GM18505 (cell line): Measurements from ENCODE around the gene CTDSPL.

ENCODE experiments used
- ATAC-seq: cut with Tn5 transposase; IDR thresholded peaks from one replicate; pipeline ENCODE4 v1.9.1; 2021; ENCODE audit not compliant: unreplicated experiment
- POLR2A ChIP-seq: IDR thresholded peaks from 4 replicates; pipeline ENCODE4 v1.6.1; 2011; ENCODE audit warnings: borderline replicate concordance; ENCODE audit not compliant: insufficient read depth, insufficient read length; ENCODE audit errors: extremely low read depth

The CTDSPL gene

DNA sequence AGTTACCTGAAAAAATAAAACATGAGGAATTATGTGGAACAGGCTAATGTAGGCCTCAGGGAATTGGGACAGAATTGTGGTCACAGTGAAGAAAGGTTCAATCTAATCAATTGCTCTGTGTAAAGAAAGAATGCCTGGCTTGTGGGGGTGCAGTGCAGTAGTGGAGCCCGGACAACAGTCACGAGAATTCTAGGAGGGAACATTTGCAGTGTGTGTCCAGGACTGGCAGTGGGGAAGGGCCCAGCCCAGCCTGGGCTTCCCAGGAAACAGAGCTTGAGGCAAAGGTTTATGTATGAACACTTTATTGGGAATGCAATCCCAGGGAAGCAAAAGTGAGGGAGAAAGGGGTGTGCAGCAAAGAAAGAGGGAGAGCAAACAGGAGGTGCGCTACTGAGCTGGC lies 29.2 kb upstream of the CTDSPL start:
- TF ChIP-seq POLR2A, result no peak
- ATAC-seq, result no peak

DNA sequence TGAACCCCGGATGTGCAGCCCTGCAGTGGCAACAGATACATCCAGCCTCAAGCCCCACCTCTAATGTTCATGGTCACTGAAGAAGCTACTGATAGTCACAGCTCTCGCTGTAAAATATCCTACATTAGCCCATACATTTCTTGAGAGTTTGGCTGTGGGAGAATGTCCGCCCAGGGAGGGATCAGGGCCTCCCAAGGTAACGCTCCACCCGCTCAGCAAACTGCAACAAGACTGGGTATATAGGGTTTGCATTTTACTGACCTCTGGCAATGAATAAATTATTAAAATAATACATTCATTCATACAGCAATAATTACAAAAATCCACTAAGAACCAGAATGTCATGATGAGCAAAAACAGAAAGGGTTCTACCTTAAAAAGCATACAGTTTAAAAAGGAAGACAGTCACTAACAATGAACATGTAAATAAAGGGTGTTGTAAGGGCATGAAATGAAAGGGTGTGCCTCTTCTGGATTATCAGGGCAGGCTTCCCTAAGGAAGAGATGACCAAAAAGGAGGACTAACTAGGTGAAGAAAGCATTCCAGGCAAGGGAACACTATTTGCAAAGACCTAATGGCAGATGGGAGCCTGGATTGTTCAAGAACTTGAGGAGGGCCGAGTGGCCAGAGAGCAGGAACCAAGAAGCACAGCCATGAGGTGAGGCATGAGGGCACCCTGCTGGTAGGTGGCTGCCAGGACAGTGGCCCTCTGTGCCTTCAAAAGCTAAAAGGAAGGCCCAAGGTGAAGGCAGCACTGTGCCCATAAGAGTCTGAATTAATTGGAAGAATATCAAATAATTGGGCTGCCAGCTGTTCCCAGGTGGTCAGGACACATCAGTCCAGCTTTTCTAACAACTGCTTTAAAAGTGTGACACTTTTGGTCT lies 28.1 kb upstream of the CTDSPL start:
- ATAC-seq, result no peak
- no peak for TF ChIP-seq POLR2A

DNA sequence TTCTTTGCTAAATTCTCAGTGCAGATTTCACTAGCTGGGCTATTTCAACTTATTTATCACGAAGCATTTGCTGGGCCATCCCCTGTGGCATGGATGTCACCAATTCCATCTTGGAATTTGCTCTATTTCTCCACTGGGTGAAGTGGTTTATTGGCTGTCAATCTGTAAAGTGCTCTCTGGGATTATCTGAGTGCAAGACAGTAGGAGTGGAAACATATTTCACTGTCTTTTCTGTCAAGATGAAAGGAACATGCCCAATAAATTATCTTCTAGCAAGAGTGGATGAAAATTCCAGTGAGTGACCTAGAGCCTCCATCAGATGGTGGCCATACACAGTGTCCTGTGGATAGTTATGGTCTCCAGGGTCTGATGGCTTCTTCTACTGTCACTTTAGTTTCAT lies 25.1 kb upstream of the CTDSPL start:
- no peak for TF ChIP-seq POLR2A
- ATAC-seq, result no peak

DNA sequence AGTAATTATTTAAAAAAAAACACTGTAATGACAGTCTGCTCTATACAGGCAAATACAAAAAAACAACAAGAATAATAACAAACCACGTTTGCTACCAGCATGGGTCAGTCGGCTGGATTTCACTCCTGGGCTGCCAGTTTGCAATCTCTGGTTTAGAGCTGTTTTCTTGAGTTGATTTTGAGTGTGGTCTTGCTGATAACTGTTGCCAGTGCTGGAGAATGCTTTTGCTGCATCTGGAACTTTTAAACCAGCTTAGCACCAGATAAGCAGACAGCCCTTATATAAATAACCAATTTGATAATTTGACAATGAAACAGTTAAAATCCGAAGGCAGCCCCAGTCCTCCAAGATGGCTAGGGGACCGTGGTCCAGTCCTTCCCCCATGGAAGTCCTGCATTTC lies 14.0 kb upstream of the CTDSPL start:
- no peak for ATAC-seq
- no peak for TF ChIP-seq POLR2A

DNA sequence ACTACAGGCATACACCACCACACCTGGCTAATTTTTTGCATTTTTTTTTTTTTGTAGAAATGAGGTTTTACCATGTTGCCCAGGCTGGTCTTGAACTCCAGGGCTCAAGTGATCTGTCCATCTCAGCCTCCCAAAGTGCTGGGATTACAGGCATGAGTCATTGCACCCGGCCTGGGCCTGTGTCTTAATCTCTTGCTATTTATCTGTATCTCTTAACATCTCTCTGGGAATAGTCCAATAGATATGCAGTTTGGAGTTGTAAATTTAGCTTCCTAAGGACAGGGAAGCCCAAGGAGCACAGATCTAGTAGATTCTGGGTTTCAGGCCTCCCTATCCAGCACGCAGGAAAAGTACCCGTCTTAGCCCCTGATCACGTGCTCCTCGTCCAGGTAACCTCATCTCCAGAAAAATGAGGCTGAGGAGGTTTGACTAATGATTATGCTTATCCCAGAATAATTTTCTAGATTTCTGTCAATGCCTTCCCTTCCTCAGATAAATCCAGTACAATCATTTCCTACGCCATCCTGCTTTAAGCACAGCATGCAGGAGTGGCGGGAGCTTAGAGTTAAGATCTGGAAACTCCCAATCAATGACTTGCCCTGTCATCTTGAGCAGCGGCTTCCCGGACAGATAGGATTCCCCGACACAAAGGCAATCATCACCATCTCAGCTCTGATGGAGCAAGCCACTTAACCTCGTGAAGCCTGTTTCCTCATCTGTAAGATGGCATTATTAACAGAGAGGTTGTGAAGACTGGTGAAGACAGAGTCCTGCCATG lies 12.3 kb upstream of the CTDSPL start:
- no peak for TF ChIP-seq POLR2A
- ATAC-seq, result no peak

DNA sequence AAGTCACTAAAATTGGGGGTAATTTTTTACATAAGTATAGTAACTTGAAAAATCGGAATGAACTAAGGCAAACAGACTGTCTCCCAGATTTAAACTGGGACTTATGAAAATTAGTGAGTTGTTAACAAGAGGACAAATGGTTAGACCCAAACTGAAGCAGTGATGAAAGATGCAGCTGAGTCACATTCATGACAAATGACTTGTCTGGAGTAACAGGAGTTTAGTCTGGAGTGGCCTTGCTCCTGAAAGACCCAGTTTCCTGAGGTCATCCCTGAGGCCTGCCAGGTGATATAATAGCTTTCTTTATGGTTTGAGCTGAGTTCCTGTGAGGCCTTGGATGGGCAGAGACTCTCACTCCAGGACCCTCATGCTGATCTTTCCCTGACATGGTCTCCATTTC lies 9.6 kb upstream of the CTDSPL start:
- ATAC-seq, result no peak
- no peak for TF ChIP-seq POLR2A

DNA sequence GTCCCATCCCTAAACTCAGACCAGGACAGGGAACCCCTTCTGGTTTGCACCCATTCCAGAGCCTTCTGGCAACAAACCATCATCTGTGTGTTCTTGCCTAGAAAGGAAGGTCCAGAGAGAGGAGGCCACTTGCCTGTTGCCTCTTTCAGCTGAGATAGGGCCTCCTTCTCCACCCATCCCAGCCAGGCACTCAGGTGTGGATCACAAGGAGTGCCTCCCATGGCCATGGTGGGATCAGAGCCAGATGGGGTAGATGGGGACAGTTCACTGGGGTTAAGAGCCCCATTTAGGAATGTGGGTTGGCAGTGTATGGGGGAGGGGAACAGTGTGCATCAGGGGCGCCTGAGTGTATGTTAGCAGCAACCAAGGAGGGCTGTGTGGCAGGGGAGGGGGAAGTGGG lies 8.9 kb upstream of the CTDSPL start:
- TF ChIP-seq POLR2A, result no peak
- ATAC-seq, result no peak

DNA sequence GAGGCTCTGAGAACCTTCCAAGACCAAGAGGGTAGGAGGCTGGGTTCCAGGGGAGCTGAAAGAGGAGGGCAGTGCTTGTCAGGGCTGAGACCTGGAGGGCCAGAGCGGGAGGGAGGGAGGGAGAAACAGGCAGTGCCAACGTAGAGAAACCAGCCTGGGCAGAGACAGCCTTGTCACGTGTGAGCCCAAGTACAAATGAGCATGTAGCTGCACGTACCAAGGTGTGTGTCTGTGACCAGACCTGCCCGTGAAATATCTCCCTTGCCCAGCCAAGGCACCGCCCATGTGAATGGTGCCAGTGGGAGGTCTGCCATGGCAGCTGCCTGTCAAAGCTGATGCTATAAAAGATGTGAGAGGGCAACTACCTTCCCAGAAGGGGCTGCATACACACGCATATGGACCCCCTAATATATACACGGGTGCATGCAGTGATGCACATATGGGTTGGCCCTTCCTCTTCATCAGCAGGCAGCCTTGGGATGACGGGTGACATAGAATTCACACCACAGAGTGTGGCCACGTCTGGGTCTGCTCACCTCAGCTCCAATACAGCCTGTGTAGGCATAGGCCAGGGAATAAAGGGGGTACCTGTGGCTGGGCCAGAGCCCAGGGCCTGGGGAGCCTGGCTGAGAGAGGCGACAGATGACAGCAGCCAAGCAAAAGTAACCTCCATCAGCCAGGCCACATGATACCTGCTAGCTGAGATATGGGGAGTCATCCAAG lies 7.8 kb upstream of the CTDSPL start:
- TF ChIP-seq POLR2A, result no peak

DNA sequence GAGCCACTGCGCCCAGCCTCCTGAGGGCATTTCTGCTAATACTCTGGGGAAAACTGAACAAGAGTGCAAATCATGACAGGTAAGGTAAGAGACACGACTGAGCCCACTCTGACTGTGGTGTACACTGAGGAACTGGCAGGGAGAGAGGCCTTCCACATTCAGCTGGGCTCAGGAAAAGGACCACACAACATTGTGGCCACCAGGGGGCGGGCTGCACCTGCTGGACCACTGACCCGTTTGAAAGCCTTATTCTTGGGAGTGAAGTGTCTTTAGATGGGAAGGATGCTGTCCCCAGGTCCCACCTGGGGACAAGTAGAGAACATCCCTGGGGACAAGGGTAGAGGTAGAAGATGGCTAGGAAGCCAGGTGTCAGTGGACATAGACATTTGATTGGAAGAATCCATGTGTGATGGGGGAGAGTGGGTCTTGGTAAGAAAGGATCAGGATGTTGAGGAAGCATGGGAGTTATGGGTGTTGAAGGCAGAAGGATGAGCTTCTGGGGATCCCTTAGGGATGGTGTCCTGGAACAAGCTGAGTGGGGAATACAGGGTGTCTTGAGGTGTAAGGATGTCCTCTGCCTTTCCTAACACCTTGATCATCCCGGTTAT lies 6.2 kb upstream of the CTDSPL start:
- no peak for TF ChIP-seq POLR2A
- no peak for ATAC-seq

More for the DNA sequence above, 7.8 kb upstream of the CTDSPL start:
- ATAC-seq, result no peak

DNA sequence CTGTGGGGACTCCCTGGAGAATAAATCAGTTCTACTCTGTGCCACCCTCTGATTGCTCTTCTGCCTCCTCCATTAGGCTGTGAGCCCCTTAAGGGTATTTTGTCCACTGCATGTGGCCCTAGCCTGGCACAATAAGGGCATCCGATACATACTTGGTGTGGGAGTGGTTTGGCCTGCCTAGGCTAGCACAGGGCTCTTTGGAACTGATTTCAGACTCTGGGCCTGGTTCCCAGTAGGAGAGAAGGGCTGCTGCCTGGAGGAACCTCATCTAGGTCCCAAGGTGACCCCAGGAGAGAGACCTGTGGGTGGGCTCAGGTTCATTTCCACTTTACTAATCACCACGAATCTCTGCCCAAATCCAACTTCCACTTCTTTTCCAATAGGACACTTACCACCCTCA lies 5.3 kb upstream of the CTDSPL start:
- no peak for TF ChIP-seq POLR2A
- no peak for ATAC-seq

DNA sequence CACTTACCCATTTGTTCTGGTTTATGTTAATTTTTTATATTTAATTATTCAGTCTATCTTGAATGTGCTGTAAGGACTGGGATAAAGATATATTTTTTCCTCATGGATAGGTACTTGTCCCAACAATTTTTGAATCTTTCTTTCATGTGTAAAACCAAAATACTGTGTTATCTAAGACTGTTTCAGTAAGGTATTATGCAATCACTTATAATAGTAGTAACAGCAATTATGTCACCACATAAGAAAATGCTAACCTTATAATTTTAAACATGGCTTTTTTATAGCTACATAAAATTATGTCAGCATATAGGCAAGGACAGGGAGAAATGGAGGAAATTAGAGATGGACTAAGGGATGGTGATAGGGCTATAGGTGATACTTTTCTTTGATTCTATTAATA lies 2.9 kb upstream of the CTDSPL start:
- ATAC-seq, result no peak
- TF ChIP-seq POLR2A, result no peak

DNA sequence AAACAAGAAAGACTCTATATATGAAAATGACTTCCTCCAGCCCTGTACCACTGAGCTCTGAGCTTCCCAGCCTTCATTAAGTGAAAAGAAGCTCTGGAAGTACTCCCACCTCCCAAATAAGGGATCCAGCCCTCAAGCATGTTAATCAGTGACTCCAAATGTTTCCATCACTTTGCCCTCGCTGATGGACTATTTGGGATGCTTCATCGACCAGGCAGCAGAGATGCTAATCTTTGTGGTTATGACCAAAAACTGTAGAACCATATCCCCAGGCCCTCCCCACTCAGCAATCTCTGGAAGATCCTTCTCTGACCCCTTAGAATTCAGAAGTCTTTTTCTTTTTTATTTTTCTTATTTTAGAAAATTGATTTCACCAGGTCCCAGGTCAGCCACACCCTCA lies 2.3 kb upstream of the CTDSPL start:
- no peak for ATAC-seq
- TF ChIP-seq POLR2A, result no peak

DNA sequence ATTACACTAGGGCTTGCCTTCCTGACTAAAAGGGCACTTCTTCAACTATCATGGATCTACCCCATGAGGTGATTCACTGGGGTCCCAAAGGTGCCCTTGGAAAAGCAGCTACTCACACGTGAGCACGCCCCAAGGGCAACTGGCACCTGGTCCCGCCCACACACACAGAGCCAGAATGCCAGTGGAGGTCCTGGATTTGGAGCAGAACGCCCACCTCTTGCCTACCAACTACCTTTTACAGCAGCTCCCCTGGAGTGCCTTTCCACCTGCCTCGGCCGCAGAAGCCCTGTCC lies 1.8 kb upstream of the CTDSPL start:
- no peak for ATAC-seq
- TF ChIP-seq POLR2A, result no peak
